HT-29 (cell line): ENCODE measurements around the gene OR5H6. TPM values are rescaled to one million over a fixed set of nuclear protein-coding genes. Genes with fewer than 3 reads are reported as not detected.
"Not testable (repeated sequence)": the region's sequence is repeated elsewhere in the genome, so short reads cannot be mapped to it uniquely, and the experiment has no call there.

ENCODE experiments used
- DNase-seq: peaks from one replicate; pipeline ENCODE4 v3.0.0-alpha.2; 2015; ENCODE audit warnings: low spot score
- total RNA-seq: library from RNA; depleted of rRNA; stranded (reverse); fragments of >200 nt; shearing (Covaris generic); gene quantifications from 2 replicates; pipeline ENCODE4 v1.2.3, GENCODE V29; 2014; rRNA removed

The OR5H6 gene
- not detected in 2 replicates for total RNA-seq

DNA sequence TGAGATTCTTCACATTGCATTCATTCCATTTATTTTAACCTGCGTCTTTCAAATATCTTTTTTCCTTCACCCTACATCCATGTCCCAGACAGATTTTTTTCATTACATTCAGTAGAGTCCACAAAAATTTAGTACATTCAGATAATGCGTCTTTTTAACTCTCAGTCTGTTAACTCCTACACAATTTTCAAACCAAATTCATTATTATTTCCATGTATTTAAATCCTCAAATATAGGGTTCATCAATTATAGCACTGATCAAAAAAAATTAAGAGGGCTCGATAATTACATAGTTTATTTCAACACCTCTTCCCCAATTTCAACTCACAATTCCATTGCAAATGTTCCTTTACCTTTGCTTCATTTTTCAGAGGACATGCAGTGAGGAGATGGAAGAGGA is at the start of gene OR5H6:
Gene OR5H6 (plus strand): TSS at position 301 of the 400 bp plus-strand sequence. CDS start 89 bp downstream, at position 390.
- no peak for DNase-seq

DNA sequence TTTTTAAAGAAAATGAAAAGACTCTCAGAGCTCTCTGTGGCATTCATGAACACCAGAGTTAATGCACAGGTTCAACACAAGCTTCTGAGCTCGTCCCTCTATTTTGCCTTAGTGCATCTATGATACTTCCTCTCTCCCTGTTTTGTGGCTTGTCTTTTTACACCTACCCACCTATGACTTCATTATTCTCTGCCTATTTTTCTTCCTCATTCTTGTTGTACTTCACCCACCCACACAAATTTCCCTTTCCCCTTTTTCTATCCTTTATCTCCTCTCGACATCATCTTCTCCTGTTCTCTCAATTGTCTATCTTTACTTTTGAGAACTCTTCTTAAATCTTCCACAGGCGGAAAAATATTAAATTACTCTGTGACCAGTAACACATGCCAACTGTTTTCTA is 49.0 kb upstream of the OR5H6 start:
- no peak for DNase-seq

DNA sequence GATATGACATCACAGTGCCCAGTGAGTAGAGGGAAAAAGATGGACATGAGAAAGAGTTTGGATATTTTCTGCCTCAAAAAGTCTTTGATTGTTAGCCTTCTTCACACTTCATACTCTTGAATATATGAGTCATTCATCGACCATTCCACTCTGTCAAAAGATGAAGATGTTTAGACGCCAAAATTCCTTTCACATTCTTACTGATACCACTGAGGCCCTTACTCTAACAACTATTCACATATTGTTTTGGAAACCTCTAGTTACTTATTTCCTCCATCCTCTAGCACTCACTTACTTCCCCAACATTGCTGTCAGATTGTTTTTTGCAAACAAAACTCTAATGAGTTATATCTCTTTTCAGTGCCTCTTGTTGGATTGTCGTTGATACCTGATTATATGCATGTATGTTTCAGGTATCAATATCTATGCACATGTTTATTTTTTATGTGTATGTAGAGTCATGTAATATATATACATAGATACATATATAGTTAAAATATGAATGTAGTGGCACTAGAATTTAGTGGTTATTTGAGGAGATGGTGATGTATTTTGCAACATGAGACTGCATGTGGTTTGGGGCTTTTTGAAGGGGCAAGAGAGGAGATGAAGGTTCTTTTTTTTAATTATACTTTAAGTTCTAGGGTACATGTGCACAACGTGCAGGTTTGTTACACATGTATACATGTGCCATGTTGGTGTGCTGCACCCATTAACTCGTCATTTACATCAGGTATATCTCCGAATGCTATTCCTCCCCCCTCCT is 40.0 kb upstream of the OR5H6 start:
- DNase-seq = no peak

DNA sequence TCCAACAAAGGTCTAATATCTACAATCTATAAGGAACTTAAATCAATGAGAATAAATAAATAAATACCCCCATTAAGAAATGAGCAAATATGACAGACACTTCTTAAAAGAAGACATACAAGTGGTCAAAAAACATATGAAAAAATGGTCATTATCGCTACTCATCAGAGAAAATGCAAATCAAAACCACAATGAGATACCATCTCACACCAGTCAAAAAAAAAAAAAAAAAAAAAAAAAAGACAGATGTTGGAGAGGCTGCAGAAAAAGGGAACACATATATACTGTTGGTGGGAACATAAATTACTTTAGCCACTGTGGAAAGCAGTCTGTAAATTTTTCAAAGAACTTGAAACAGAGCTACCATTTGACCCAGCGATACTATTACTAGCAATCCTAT is 31.6 kb upstream of the OR5H6 start:
- DNase-seq = no peak

GRCh38 chr3:98233468-98233867 is 30.6 kb upstream of the OR5H6 start:
- DNase-seq = no peak

DNA sequence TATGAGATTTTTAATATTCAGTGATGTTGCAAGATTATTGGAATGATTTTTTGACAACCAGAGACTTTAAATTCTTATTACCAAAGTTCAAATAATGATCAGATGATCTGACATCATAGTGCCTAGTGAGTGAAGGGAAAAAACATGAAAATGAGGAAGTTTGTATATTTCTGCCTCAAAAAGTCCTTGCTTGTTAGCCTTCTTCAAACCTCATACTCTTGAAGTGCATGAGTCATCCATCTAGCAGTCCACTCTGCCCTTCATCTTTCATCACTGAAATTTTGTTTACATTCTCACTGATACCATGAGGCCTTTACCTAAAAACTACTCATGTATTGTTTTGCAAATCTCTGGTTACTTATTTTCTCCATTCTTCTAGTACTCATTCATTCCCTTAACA is 23.9 kb upstream of the OR5H6 start:
- DNase-seq = no peak

DNA sequence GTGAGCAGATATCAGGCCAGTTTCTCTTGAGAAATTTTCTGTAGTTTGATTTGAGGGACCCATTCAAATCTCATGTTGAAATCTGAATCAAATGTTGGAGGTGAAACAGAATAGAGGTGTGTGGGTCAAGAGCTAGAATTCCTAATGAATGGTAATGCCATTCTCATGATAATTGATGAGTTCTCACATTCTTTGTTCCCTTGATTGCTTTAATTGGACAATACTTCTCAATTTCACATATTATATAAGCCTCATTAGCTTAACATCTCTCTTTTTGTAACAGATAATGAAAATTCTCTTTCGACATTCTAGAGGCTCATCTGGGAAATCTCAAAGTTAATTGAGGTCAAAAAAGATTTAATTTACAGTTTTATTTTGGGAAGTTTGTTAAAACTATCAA is 21.9 kb upstream of the OR5H6 start:
- no peak for DNase-seq

DNA sequence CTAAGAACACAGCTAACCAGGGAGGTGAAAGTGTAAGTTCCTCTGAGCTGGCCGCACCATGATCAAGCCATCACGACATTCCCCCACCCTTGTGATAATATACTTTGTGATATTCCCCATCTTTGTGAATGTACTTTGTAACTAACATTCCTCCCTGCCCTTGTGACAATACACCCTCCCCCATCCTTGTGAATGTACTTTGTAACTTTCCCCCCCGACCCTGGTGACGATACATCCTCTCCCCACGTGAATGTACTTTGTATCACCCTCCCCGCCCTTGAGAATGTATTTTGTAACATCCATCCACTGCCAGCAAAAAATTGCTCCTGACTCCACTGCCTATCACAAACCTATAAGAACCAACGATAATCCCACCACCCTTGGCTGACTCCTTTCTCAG is 20.2 kb upstream of the OR5H6 start:
- DNase-seq = no peak

GRCh38 chr3:98246142-98246541 is 17.9 kb upstream of the OR5H6 start:
- no peak for DNase-seq

DNA sequence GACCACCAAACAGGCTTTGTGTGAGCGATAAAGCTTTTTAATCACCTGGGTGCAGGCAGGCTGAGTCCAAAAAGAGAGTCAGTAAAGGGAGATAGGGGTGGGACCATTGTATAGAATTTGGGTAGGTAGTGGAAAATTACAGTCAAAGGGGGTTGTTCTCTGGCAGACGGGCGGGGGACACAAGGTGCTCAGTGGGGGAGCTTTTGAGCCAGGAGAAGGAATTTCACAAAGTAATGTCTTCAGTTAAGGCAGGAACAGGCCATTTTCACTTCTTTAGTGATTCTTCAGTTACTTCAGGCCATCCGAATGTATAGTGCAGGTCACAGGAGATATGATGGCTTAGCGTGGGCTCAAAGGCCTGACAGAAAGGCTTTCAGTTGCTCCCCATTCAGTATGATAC is 8.0 kb upstream of the OR5H6 start:
- not testable (repeated sequence) for DNase-seq

- DNase-seq = peak; percentile 40
Measured at GRCh38 chr3:98259707-98260106, 4.3 kb upstream of the OR5H6 start.

- DNase-seq = no peak
Measured at GRCh38 chr3:98262046-98262445, 2.0 kb upstream of the OR5H6 start.

- DNase-seq = no peak
Measured at GRCh38 chr3:98269846-98270245, 5.8 kb downstream of the OR5H6 start.

DNA sequence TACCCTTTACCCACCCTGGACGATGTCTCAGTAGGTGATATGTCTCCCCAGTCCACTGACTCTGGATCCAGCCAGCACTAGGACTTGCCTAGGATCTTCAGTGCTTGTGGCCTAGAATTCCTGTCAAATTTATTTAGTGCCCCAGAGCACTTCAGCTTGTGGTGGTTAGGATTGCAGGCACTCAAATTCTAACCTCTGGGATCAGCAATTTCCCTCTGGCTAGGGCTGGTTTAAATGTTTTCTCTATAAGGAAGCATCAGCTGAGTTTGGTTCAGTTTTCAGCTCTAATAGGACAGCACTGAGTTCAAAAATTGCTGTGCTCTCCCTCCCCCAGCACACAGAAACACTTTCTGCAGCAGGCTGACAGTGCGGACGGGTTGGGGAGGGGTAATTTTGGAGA is 8.1 kb downstream of the OR5H6 start:
- no peak for DNase-seq

DNA sequence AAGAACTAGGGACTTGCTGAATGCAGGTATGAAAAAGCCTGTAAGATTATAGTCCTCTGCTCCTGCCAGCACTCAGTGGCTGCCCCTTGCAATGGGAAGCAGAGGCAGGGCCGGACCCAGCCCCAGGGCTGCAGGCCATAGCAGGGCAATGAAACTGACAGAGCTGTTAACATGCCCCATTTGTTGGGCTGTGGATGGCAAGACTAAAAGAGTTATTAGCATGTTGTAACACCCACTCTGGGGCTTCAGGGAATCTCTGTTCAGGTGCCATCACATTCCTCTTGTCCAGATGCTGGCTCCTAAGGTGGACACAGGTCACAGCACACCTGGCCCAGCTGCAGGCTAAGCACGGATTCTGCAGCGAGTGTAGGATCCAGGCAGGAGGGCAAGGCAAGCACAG is 10.9 kb downstream of the OR5H6 start:
- no peak for DNase-seq

GRCh38 chr3:98282205-98282604 is 18.2 kb downstream of the OR5H6 start, which contains the start of gene OR5H2:
Gene OR5H2, plus strand, starts transcription at chr3:98282505. Its CDS starts 398 bp downstream, at chr3:98282903.
- DNase-seq = no peak

DNA sequence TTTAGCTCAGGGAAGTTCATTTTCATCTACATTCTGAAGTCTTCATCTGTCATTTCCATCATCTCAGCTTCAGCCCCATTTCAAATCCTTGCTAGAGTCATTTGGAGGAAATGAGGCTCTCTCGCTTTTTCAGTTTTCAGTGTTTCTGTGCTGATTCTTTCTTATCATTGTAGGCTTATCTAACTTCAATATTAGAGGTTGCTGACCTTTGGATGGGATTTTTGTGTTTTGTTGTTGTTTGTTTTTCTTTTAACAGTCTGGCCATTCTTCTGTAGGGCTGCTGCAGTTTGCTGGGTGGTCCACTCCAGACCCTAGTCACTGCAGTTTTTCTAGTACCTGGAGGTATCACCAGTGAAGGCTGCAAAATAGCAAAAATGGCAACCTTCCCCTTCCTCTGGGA is 26.9 kb downstream of the OR5H6 start:
- DNase-seq = no peak

DNA sequence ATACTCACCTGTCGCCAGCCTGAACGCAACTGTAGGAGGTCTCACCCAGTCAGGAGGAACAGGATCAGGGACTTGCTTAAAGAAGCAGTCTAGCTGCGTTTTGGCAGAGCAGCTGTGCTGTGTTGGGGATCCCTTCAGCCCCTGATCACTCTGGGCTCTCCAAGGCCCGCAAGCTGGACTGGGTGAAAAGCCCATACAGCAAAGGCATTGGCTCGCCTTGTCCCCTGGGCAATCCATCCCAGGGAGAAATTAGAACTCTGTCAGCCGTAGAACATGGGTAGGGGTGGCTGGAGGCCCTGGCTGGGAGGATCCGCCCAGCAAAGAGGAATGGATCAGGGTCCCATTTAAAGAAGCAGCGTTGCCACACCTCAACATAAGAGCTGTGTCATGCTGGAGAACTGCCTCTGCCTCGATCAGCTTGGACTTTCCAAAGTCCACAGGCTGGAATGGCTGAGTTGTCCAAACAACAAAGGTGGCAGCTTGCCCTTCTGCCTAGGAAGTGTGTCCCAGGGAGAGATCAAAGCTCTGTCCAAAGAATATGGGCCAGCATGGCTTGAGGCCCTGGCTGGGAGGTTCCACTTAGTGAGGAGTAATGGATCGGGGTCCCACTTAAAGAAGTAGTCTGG is 27.4 kb downstream of the OR5H6 start:
- no peak for DNase-seq

Other genes starting within 250 kb of the OR5H6 start
- gene GABRR3, start 228.9 kb upstream of the OR5H6 start, total RNA-seq = not detected in 2 replicates
- not detected in 2 replicates for gene OR5AC2, start 177.1 kb upstream of the OR5H6 start, total RNA-seq
- not detected in 2 replicates for gene OR5H1, start 133.5 kb upstream of the OR5H6 start, total RNA-seq
- gene OR5H14, start 116.8 kb upstream of the OR5H6 start, total RNA-seq = not detected in 2 replicates
- not detected in 2 replicates for gene OR5H15, start 97.5 kb upstream of the OR5H6 start, total RNA-seq
- not detected in 2 replicates for gene OR5H2, start 18.3 kb downstream of the OR5H6 start, total RNA-seq
- not detected in 2 replicates for gene OR5K4, start 89.6 kb downstream of the OR5H6 start, total RNA-seq
- gene OR5K3, start 126.4 kb downstream of the OR5H6 start, total RNA-seq = not detected in 2 replicates
- not detected in 2 replicates for gene OR5K1, start 199.0 kb downstream of the OR5H6 start, total RNA-seq
- gene OR5K2, start 233.4 kb downstream of the OR5H6 start, total RNA-seq = not detected in 2 replicates